GM04503 (cell line): Measurements from ENCODE around the gene NCCRP1.

Source experiments
- DNase-seq: peaks from one replicate; pipeline ENCODE4 v3.0.0-alpha.2; 2012; ENCODE audit warnings: low read depth

Gene NCCRP1

GRCh38 chr19:39196860-39197562 is at the start of gene NCCRP1:
Gene NCCRP1 (plus strand): TSS chr19:39196964. CDS start chr19:39196983, 19 bp downstream.
- no peak for DNase-seq

- DNase-seq: no peak
These were observed 49.3 kb upstream of the NCCRP1 start for GRCh38 chr19:39147480-39147879.

DNA sequence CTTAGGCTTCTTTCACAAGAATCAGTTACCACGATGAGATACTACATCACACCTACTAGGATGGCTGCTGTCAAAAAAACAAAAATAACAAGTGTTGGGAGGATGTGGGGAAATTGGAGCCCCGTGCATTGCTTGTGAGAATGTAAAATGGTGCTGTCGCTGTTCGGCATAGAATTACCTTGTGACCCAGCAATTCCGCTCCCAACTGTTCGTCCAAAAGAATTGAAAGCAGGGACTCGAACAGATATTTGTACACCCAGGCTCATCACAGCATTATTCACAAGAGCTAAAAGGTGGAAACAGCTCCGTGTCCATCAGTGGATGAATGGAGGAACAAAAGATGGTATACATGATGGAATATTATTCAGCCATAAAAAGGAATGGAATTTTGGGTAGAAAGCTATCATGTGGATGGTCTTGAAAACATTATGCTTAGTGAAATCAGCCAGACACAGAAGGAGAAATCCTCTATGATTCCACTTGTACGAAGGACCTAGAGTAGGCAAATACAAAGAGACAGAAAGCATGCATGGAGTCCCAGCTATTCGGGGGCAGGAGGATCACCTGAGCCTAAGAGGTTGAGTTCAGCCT is 47.7 kb upstream of the NCCRP1 start:
- DNase-seq: no peak

- DNase-seq: no peak
These were observed 46.5 kb upstream of the NCCRP1 start for GRCh38 chr19:39150235-39150634.

GRCh38 chr19:39150807-39151600 is 45.8 kb upstream of the NCCRP1 start:
- DNase-seq: no peak

GRCh38 chr19:39152066-39152465 is 44.7 kb upstream of the NCCRP1 start:
- no peak for DNase-seq

GRCh38 chr19:39154100-39154628 is 42.6 kb upstream of the NCCRP1 start:
- DNase-seq: no peak

DNA sequence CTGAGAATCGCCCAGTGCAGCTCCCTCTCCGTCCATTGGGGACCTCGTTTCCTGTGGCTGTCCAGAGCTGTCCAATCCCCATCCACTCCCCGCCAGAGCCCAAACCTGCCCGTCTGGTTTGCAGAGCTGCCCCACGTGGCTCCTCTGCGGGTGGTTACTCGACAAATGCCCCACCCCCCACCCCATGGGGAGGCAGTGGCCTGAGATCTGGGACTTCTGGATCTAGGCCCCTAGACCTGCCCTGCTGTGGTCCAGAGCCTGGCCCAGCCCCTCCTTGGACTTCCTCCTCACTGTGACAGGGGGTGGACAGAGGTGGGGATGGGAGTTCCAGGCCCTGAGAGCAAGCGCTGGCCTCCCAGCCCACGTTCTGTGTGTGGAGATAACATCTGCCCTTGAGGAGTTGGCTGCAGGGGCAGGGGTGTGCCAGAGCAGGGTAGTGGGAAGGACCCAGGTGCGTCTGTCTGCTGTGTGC is 42.1 kb upstream of the NCCRP1 start:
- no peak for DNase-seq

- no peak for DNase-seq
These were observed 41.6 kb upstream of the NCCRP1 start for GRCh38 chr19:39155114-39155700.

DNA sequence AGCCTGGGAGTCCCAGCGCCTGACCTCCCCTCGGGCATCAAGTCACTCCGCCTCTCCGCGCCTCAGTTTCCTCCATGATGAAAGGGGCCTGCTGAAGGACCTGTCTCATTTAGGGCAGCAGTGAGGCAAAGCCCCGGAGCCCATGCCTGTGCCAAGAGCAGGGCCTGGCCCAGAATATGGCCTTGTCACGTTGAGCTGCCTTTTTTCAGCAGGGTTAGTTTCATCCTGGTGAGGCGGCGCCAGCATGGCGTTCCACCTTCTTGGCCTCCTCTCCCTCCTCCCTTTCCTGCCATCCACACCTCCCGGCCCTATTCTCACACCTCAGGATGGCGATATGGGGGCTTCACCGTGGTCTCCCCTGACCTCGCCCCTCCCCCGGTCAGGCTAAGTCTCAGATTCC is 41.0 kb upstream of the NCCRP1 start:
- no peak for DNase-seq

DNA sequence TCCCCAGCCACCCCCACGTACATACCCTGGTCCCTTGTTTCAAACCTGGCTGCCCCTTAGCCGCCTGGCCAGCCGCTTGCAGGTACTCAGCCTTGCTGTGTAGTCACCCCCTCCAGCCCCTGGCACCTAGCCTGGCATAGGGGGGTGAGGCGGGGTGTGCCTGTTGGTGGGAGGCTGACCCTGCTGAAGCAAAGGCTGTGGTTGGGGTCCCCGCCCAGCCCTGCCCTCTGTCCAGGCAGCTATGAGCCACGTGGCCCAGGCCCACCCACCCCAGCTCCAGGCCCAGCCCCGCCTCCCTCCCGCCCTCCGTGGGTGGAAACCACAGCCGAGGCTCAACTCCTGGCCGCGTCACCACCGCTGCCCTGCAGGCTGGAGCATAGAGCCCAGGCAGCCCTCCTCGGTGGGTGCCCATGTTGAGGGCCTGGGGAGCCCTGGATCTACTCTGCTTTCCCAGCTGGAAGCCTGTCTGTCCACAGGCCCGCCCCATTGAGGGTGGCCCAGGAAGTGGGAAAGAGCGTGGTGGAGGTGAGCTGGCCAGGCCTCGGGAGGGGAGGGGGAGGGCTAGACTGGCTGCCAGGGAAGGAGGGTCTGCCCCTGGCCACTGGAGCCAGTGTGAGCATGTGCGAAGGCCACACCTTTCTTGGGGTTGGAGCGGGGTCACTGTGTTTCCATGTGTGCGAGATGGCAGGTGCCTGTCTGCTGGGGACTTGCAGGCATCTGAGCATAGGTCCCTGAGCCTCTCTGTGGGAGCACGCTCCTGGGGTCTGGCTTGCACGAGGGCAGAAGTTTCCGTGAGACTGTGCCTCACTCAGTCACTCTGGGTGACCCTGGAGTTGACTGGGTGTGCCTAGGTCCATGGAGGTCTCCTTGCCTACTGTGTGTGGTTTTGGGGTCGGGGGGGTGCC is 40.2 kb upstream of the NCCRP1 start:
- no peak for DNase-seq

- no peak for DNase-seq
These were observed 39.3 kb upstream of the NCCRP1 start for GRCh38 chr19:39157275-39157996.

GRCh38 chr19:39157997-39158389 is 38.8 kb upstream of the NCCRP1 start:
- DNase-seq: no peak

- no peak for DNase-seq
These were observed 38.0 kb upstream of the NCCRP1 start for GRCh38 chr19:39158646-39159260.

DNA sequence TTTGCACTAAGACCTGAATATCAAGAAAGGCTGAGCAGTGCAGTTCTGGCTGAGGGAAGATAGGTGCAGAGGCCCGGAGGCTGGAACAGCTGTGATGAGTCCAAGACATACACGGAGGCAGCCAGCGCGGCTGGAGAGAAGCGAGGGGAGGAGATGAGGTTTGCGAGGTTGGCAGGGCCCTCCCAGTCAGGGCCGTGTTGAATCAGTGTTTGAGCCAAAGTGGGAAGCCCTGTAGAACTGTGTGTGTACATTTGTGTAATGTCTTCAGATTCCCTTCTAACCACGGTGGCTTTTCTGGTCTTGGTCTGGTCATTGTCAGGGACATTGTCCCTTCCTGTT is 36.3 kb upstream of the NCCRP1 start:
- DNase-seq: no peak

DNA sequence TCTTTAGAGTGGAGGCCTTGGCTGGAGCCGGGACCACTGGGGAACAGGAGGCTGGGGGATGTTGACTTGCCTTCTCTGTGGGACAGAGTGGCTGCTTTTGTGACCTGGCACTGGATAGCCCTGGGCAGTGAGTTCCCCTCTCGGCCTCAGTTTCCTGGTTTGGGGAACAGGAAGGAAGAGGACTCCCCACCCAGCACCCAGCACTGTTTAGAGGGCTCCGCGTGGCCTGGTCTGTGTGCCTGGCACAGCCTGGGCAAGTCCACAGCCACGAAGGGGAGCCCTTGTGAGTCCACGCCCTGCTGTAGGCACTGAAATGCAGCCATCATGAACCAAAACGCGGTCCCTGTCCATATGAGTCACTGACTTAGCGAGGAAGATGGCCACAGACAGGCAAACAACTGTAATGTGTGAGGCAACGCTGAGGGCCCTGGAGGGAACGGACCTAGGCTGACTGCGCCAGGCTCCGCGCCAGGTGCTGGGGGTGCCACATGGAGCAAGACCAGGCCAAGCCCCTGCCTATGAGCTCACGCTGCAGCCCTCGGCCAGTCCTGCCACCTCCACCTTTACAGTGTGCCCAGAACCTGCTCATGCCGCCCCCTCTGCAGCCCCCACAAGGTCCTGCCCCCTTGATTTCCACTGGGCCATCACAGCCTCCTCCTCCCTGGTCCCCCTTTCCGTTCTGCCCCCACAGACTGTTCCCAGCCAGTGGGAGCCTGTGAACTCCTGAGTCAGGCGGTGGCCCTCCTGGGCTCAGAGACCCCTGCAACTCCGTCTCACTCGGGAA is 35.7 kb upstream of the NCCRP1 start:
- DNase-seq: no peak

GRCh38 chr19:39162441-39163043 is 34.2 kb upstream of the NCCRP1 start:
- no peak for DNase-seq

- DNase-seq: no peak
These were observed 33.1 kb upstream of the NCCRP1 start for GRCh38 chr19:39163621-39164020.

- no peak for DNase-seq
These were observed 32.5 kb upstream of the NCCRP1 start for GRCh38 chr19:39164289-39164688.
